Endothelial cell of umbilical vein (primary cell): ENCODE results near the gene MYO1A. TPM values are rescaled to one million over a fixed set of nuclear protein-coding genes. Genes with fewer than 3 reads are reported as not detected.

ENCODE experiments used
- BruUV-seq: library from RNA; stranded (reverse); fragments of 400-500 nt; replicated peaks from 2 replicates; lab custom pipeline; 2021; lab: Mats Ljungman, UMichigan
- CTCF ChIA-PET: fragments of 300-600, 350-600 bp; sonication (Branson Sonifier 250); formaldehyde crosslinking; loops from one replicate; lab custom pipeline; 2021; ENCODE audit warnings: antibody characterized with exemption, inconsistent platforms; lab: Charles Lee
- POLR2A ChIA-PET: fragments of 300-600, 350-600 bp; sonication (Branson Sonifier 250); formaldehyde crosslinking; loops from one replicate; lab custom pipeline; 2021; ENCODE audit warnings: antibody characterized with exemption, inconsistent platforms; lab: Charles Lee
- DNase-seq: peaks from one replicate; pipeline ENCODE4 v3.0.0-alpha.2; 2011; ENCODE audit warnings: low read depth, low spot score
- FAIRE-seq: peaks from 2 replicates; lab custom pipeline; 2011; peaks lifted over from hg19 to GRCh38; lab: Jason Lieb, UNC
- H2AFZ ChIP-seq: 2 replicates; pipeline ENCODE4 v1.6.0; 2012; ENCODE audit warnings: low read depth, low read length, control low read depth, inconsistent platforms
- H3K27ac ChIP-seq: 2 replicates; pipeline ENCODE4 v1.5.1; 2011; ENCODE audit warnings: low read depth, mild to moderate bottlenecking, control low read depth, low read length, moderate library complexity; ENCODE audit not compliant: insufficient read depth
- H3K27me3 ChIP-seq, 2 experiments: 2 replicates each; pipeline versions ENCODE4 v1.6.0 to v1.6.1; 2011; ENCODE audit warnings: low read length in 2 of 2, mixed read lengths in 1 of 2; ENCODE audit not compliant: control insufficient read depth in 2 of 2, insufficient read depth in 2 of 2
- H3K36me3 ChIP-seq, 2 experiments: 2 replicates in 1 of 2; 3 replicates in 1 of 2; pipeline ENCODE4 v1.5.1; 2011; ENCODE audit warnings: low read length in 2 of 2, mild to moderate bottlenecking in 1 of 2, moderate library complexity in 1 of 2; ENCODE audit not compliant: control insufficient read depth in 2 of 2, insufficient read depth in 2 of 2; ENCODE audit errors: extremely low read depth in 1 of 2
- H3K4me1 ChIP-seq: 3 replicates; pipeline ENCODE4 v1.5.1; 2011; ENCODE audit warnings: mild to moderate bottlenecking, low read length; ENCODE audit not compliant: control insufficient read depth, insufficient read depth; ENCODE audit errors: extremely low read depth
- H3K4me2 ChIP-seq: 2 replicates; pipeline ENCODE4 v1.6.1; 2011; ENCODE audit warnings: low read length, control low read depth, mixed read lengths; ENCODE audit not compliant: insufficient read depth
- H3K4me3 ChIP-seq, 3 experiments: fragments of 200-600 bp in 1 of 3; sonication (generic), shearing (Covaris generic) in 1 of 3; replicated peaks in 1 of 3; 2 replicates each; pipeline ENCODE4 v1.5.1; 2011 to 2016; ENCODE audit warnings: control low read depth in 3 of 3, low read length in 3 of 3, mild to moderate bottlenecking in 2 of 3, inconsistent platforms in 1 of 3, low read depth in 1 of 3, moderate library complexity in 1 of 3; ENCODE audit not compliant: insufficient read depth in 1 of 3
- H3K79me2 ChIP-seq: 2 replicates; pipeline ENCODE4 v1.6.0; 2012; ENCODE audit warnings: low read length, inconsistent platforms; ENCODE audit not compliant: control insufficient read depth, insufficient read depth
- H3K9ac ChIP-seq: replicated peaks from 2 replicates; pipeline ENCODE3; 2011; ENCODE audit warnings: low read length, control low read depth; ENCODE audit not compliant: insufficient read depth; ENCODE audit errors: extremely low read depth
- H3K9me1 ChIP-seq: replicated peaks from 3 replicates; pipeline ENCODE4 v1.6.0; 2011; ENCODE audit warnings: mild to moderate bottlenecking, low read length; ENCODE audit not compliant: control insufficient read depth, insufficient read depth; ENCODE audit errors: extremely low read depth
- H3K9me3 ChIP-seq: replicated peaks from 2 replicates; pipeline ENCODE4 v1.5.1; 2012; ENCODE audit warnings: low read length, inconsistent platforms; ENCODE audit not compliant: control insufficient read depth, insufficient read depth
- H4K20me1 ChIP-seq: replicated peaks from 2 replicates; pipeline ENCODE3; 2011; ENCODE audit warnings: mild to moderate bottlenecking, low read length; ENCODE audit not compliant: control insufficient read depth, insufficient read depth; ENCODE audit errors: extremely low read depth
- CTCF ChIP-seq, 2 donors: IDR thresholded peaks; 1 replicate in 1 of 2; 2 replicates in 1 of 2; pipeline ENCODE4 v1.5.1; 2011; ENCODE audit warnings: low read length in 2 of 2, mild to moderate bottlenecking in 2 of 2, moderate library complexity in 2 of 2, control low read depth in 1 of 2, inconsistent platforms in 1 of 2, low read depth in 1 of 2; ENCODE audit not compliant: insufficient read depth in 1 of 2; ENCODE audit errors: extremely low read depth in 1 of 2
- JUN ChIP-seq: IDR thresholded peaks from 2 replicates; pipeline ENCODE4 v1.6.1; 2011; ENCODE audit warnings: borderline replicate concordance, low read depth; ENCODE audit not compliant: insufficient read length, insufficient read depth
- MAX ChIP-seq: IDR thresholded peaks from 2 replicates; pipeline ENCODE4 v1.6.1; 2011; ENCODE audit not compliant: insufficient read depth, insufficient read length
- MYC ChIP-seq: IDR thresholded peaks from one replicate; pipeline ENCODE4 v1.6.1; 2011; ENCODE audit warnings: mild to moderate bottlenecking, low read depth, low read length
- POLR2AphosphoS5 ChIP-seq: IDR thresholded peaks from 2 replicates; pipeline ENCODE4 v1.6.1; 2012; ENCODE audit warnings: low read depth, mild to moderate bottlenecking, control low read depth, low read length, moderate library complexity; ENCODE audit not compliant: insufficient read depth
- dilution Hi-C: fragments of 300-500 bp; cut with MboI; formaldehyde crosslinking; loops from one replicate; pipeline ENCODE4 v1.15.0; 2019; ENCODE audit warnings: low sequenced_read_pairs; ENCODE audit not compliant: extremely low pct_ligation_motif_present
- intact Hi-C: fragments of 100-400 bp; cut with micrococcal nuclease; formaldehyde crosslinking; loops from one replicate; pipeline ENCODE4 v1.10.0; 2022
- polyA plus RNA-seq, 4 experiments: library from polyadenylated mRNA; depleted of rRNA in 3 of 4; stranded (reverse) in 3 of 4; unstranded in 1 of 4; fragments of >200 nt; gene quantifications; 2 replicates each; pipeline versions ENCODE4 v1.2.1 to v1.2.3, GENCODE V29; 2011 to 2012; ENCODE audit warnings: missing spikeins in 1 of 4
- total RNA-seq: library from RNA; stranded (reverse); gene quantifications from 2 replicates; pipeline ENCODE4 v1.2.3, GENCODE V29; 2021

The MYO1A gene
- total and polyA plus RNA-seq, 2 donors (not counting 3 experiments of a cell fraction or from before 2014, with no cell fraction given), result not detected

GRCh38 chr12:56995201-56995929, 54.6 kb downstream of the MYO1A start:
- H3K27ac ChIP-seq, result no peak overlapping the region
- FAIRE-seq, result no peak
- no peaks in the 10 kb centered on the region for H3K9me1 ChIP-seq
- no peak overlapping the region for H3K4me3 ChIP-seq
- CTCF ChIA-PET, result interaction anchor here (1.0 to 1.4 kb wide), 2 partner anchors 18 to 155 kb away, joined by 3 to 4 read pairs; no protein-coding TSS in a partner anchor
- dilution Hi-C loops, result no loop called here
- no peaks in the 10 kb centered on the region for H4K20me1 ChIP-seq
- no peak for TF ChIP-seq MAX
- no peak for TF ChIP-seq CTCF (IDR thresholded peaks at IDR 0.05; ENCODE audit: extremely low read depth in 1 of 2, insufficient read depth in 1 of 2, low read depth in 1 of 2, low read length in 2 of 2)
- TF ChIP-seq POLR2AphosphoS5, result no peak
- TF ChIP-seq MYC, result no peak
- no peak for TF ChIP-seq JUN
- H3K9me3 ChIP-seq, result no peaks in the 10 kb centered on the region
- POLR2A ChIA-PET, result no interaction called here
- intact Hi-C loops, result no loop called here
- H3K4me2 ChIP-seq, result no peak overlapping the region
- no peak for DNase-seq
- peaks cover 0 to 3% of the 10 kb centered on the region in 2 experiments for H3K36me3 ChIP-seq
- no peak overlapping the region for H2AFZ ChIP-seq
- peaks cover 2% of the 10 kb centered on the region for H3K79me2 ChIP-seq
- H3K27me3 ChIP-seq, result no peaks in the 10 kb centered on the region
- no TSS peak for BruUV-seq
- no peak overlapping the region for H3K9ac ChIP-seq
- H3K4me1 ChIP-seq, result peaks cover 13% of the 10 kb centered on the region
